ENCODE results near the gene GPHN.
"Not testable (repeated sequence)": the region's sequence is repeated elsewhere in the genome, so short reads cannot be mapped to it uniquely, and the experiment has no call there.

GPHN gene

DNA sequence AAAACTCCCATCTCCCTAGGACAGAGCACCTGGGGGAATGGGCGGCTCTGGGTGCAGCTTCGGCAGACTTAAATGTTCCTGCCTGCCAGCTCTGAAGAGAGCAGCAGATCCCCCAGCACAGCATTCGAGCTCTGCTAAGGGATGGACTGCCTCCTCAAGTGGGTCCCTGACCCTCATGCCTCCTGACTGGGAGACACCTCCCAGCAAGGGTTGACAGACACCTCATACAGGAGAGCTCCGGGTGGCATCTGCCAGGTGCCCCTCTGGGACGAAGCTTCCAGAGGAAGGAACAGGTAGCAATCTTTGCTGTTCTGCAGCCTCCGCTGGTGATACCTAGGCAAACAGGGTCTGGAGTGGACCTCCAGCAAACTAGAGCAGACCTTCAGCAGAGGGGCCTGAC lies 79.8 kb downstream of the GPHN start:
- WGBS (ENCODE audit: extremely low coverage, insufficient coverage, insufficient read length): no CpG with 5 or more reads among the region's 6 CpGs
- H3K4ac ChIP-seq (ENCODE audit: low read depth, low read length); H4K12ac ChIP-seq (ENCODE audit: low read depth, low read length); H3K27me3 ChIP-seq (ENCODE audit: insufficient read depth, low read length); H4K8ac ChIP-seq (ENCODE audit: low read depth, low read length); H3K18ac ChIP-seq (ENCODE audit: low read length); H2BK120ac ChIP-seq (ENCODE audit: insufficient read depth, low read length, poor library complexity); H3K4me1 ChIP-seq (ENCODE audit: control insufficient read depth in 1 of 2, insufficient read depth in 2 of 2, low read length in 2 of 2); H3K36me3 ChIP-seq (ENCODE audit: control insufficient read depth in 1 of 2, insufficient read depth in 2 of 2, low read length in 2 of 2); H4K91ac ChIP-seq (ENCODE audit: low read depth, low read length); H3K4me3 ChIP-seq (ENCODE audit: low read depth, low read length); H3K79me1 ChIP-seq (ENCODE audit: low read length); H3K4me2 ChIP-seq (ENCODE audit: low read length); DNase-seq; H3K79me2 ChIP-seq (ENCODE audit: control insufficient read depth, insufficient read depth, low read length, poor library complexity); H3K14ac ChIP-seq (ENCODE audit: low read length); H2BK12ac ChIP-seq (ENCODE audit: low read length); H2AFZ ChIP-seq (ENCODE audit: insufficient read depth, low read length, poor library complexity); H3K9me3 ChIP-seq (ENCODE audit: insufficient read depth, low read depth, low read length); H3K23ac ChIP-seq (ENCODE audit: low read length); H2BK5ac ChIP-seq (ENCODE audit: low read depth, low read length, poor library complexity); H3K27ac ChIP-seq (ENCODE audit: low read depth, low read length); H2AK5ac ChIP-seq (ENCODE audit: low read length); H3K9ac ChIP-seq (ENCODE audit: low read length): not testable (repeated sequence)

- Histone ChIP-seq H4K12ac (ENCODE audit: low read depth, low read length) (no peak overlapping the region), H3K4me3 (ENCODE audit: low read depth, low read length) (peak overlapping the region; percentile 54), H3K9me3 (ENCODE audit: insufficient read depth, low read depth, low read length) (peaks cover 9% of the 10 kb centered on the region), H3K18ac (ENCODE audit: low read length) (no peak overlapping the region), H3K4me2 (ENCODE audit: low read length) (no peak overlapping the region), H3K23ac (ENCODE audit: low read length) (no peak overlapping the region), H3K4ac (ENCODE audit: low read depth, low read length) (no peak overlapping the region), H2AK5ac (ENCODE audit: low read length) (no peak overlapping the region), H4K91ac (ENCODE audit: low read depth, low read length) (no peak overlapping the region), H4K8ac (ENCODE audit: low read depth, low read length) (no peak overlapping the region), H3K36me3 (ENCODE audit: control insufficient read depth in 1 of 2, insufficient read depth in 2 of 2, low read length in 2 of 2) (no peaks in the 10 kb centered on the region), H3K79me1 (ENCODE audit: low read length) (no peaks in the 10 kb centered on the region), H2BK120ac (ENCODE audit: insufficient read depth, low read length, poor library complexity) (no peak overlapping the region), H3K9ac (ENCODE audit: low read length) (no peak overlapping the region), H2AFZ (ENCODE audit: insufficient read depth, low read length, poor library complexity) (no peak overlapping the region), H3K4me1 (ENCODE audit: control insufficient read depth in 1 of 2, insufficient read depth in 2 of 2, low read length in 2 of 2) (no peaks in the 10 kb centered on the region), H3K14ac (ENCODE audit: low read length) (no peak overlapping the region), H2BK5ac (ENCODE audit: low read depth, low read length, poor library complexity) (no peak overlapping the region), H3K27ac (ENCODE audit: low read depth, low read length) (no peak overlapping the region), H3K27me3 (ENCODE audit: insufficient read depth, low read length) (no peaks in the 10 kb centered on the region), H3K79me2 (ENCODE audit: control insufficient read depth, insufficient read depth, low read length, poor library complexity) (no peaks in the 10 kb centered on the region), H2BK12ac (ENCODE audit: low read length) (no peak overlapping the region)
- DNase-seq: no peak
- WGBS (ENCODE audit: extremely low coverage, insufficient coverage, insufficient read length): no CpG with 5 or more reads among the region's 4 CpGs
Observed at GRCh38 chr14:66595394-66595793, 87.4 kb downstream of the GPHN start.

GRCh38 chr14:66596241-66596985 lies 88.5 kb downstream of the GPHN start:
- Histone ChIP-seq H2BK120ac (ENCODE audit: insufficient read depth, low read length, poor library complexity) (no peak overlapping the region), H4K8ac (ENCODE audit: low read depth, low read length) (no peak overlapping the region), H3K4me1 (ENCODE audit: control insufficient read depth in 1 of 2, insufficient read depth in 2 of 2, low read length in 2 of 2) (no peaks in the 10 kb centered on the region), H3K27ac (ENCODE audit: low read depth, low read length) (no peak overlapping the region), H3K79me2 (ENCODE audit: control insufficient read depth, insufficient read depth, low read length, poor library complexity) (no peaks in the 10 kb centered on the region), H3K27me3 (ENCODE audit: insufficient read depth, low read length) (no peaks in the 10 kb centered on the region), H3K23ac (ENCODE audit: low read length) (no peak overlapping the region), H4K91ac (ENCODE audit: low read depth, low read length) (no peak overlapping the region), H3K4me3 (ENCODE audit: low read depth, low read length) (no peak overlapping the region), H2BK12ac (ENCODE audit: low read length) (no peak overlapping the region), H3K9me3 (ENCODE audit: insufficient read depth, low read depth, low read length) (peaks cover 9% of the 10 kb centered on the region), H2AFZ (ENCODE audit: insufficient read depth, low read length, poor library complexity) (no peak overlapping the region), H3K9ac (ENCODE audit: low read length) (no peak overlapping the region), H2BK5ac (ENCODE audit: low read depth, low read length, poor library complexity) (no peak overlapping the region), H4K12ac (ENCODE audit: low read depth, low read length) (no peak overlapping the region), H2AK5ac (ENCODE audit: low read length) (no peak overlapping the region), H3K4ac (ENCODE audit: low read depth, low read length) (no peak overlapping the region), H3K36me3 (ENCODE audit: control insufficient read depth in 1 of 2, insufficient read depth in 2 of 2, low read length in 2 of 2) (no peaks in the 10 kb centered on the region), H3K79me1 (ENCODE audit: low read length) (no peaks in the 10 kb centered on the region), H3K14ac (ENCODE audit: low read length) (no peak overlapping the region), H3K18ac (ENCODE audit: low read length) (no peak overlapping the region), H3K4me2 (ENCODE audit: low read length) (no peak overlapping the region)
- DNase-seq: no peak
- WGBS (ENCODE audit: extremely low coverage, insufficient coverage, insufficient read length): no CpG with 5 or more reads among the region's 9 CpGs

DNA sequence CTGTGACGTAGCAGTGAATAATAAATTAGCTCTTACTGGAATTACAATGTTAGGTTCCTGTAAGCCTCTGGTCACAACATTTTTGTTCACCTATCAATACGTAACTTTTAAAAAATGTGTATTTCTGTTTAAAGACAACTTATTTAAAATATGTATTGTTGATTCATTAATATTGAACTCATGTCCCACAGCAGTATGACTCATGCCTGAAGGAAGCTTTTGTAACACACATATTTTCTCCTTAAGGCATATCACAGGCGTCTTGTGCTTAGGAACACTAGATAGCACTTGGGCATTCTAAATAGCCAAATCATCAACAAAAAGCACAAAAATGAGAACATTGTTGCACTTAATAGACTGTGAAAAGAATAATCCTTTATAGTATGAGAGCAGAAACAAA lies 92.5 kb downstream of the GPHN start:
- Histone ChIP-seq H2AFZ (ENCODE audit: insufficient read depth, low read length, poor library complexity) (no peak overlapping the region), H2BK12ac (ENCODE audit: low read length) (no peak overlapping the region), H2BK120ac (ENCODE audit: insufficient read depth, low read length, poor library complexity) (no peak overlapping the region), H3K4ac (ENCODE audit: low read depth, low read length) (no peak overlapping the region), H3K4me2 (ENCODE audit: low read length) (no peak overlapping the region), H4K91ac (ENCODE audit: low read depth, low read length) (no peak overlapping the region), H3K18ac (ENCODE audit: low read length) (no peak overlapping the region), H2AK5ac (ENCODE audit: low read length) (no peak overlapping the region), H3K9ac (ENCODE audit: low read length) (no peak overlapping the region), H3K27ac (ENCODE audit: low read depth, low read length) (no peak overlapping the region), H4K8ac (ENCODE audit: low read depth, low read length) (no peak overlapping the region), H2BK5ac (ENCODE audit: low read depth, low read length, poor library complexity) (no peak overlapping the region), H3K23ac (ENCODE audit: low read length) (no peak overlapping the region), H4K12ac (ENCODE audit: low read depth, low read length) (no peak overlapping the region), H3K4me3 (ENCODE audit: low read depth, low read length) (no peak overlapping the region), H3K79me1 (ENCODE audit: low read length) (no peaks in the 10 kb centered on the region), H3K4me1 (ENCODE audit: control insufficient read depth in 1 of 2, insufficient read depth in 2 of 2, low read length in 2 of 2) (no peaks in the 10 kb centered on the region), H3K36me3 (ENCODE audit: control insufficient read depth in 1 of 2, insufficient read depth in 2 of 2, low read length in 2 of 2) (no peaks in the 10 kb centered on the region), H3K14ac (ENCODE audit: low read length) (no peak overlapping the region), H3K79me2 (ENCODE audit: control insufficient read depth, insufficient read depth, low read length, poor library complexity) (no peaks in the 10 kb centered on the region), H3K27me3 (ENCODE audit: insufficient read depth, low read length) (no peaks in the 10 kb centered on the region), H3K9me3 (ENCODE audit: insufficient read depth, low read depth, low read length) (peaks cover 7% of the 10 kb centered on the region)
- WGBS (ENCODE audit: extremely low coverage, insufficient coverage, insufficient read length): no CpG with 5 or more reads among the region's 3 CpGs
- peak; percentile 60 to 93 for DNase-seq

Data from trophoblast cell (in vitro differentiated cells and primary cell).